ENCODE results near the gene THOC5. TPM values are rescaled to one million over a fixed set of nuclear protein-coding genes. Genes with fewer than 3 reads are reported as not detected.

THOC5 gene
- total RNA-seq, 1 experiment from 2014 or later: 42.3 TPM

DNA sequence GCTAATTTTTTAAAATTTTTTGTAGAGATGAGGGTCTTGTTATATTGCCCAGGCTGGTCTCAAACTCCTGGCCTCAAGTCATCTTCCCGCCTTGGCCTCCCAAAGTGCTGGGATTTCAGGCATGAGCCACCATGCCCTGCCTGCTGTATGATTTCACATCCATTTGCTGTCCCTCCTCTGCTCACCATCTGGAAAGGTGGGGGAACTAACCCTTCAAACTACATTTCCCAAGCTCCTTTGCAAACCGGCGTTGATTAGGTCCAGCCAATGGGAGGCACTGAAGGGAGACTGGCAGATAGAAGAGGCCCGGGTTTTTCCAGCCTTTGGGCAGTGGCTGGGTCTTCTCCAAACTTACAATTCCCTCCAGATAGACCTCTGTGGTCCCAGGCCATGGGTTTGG, 95.8 kb downstream of the THOC5 start:
- Histone ChIP-seq H3K9me3 (ENCODE audit: insufficient read depth, low read depth) (no peaks in the 10 kb centered on the region), H4K20me1 (ENCODE audit: insufficient read depth) (no peaks in the 10 kb centered on the region), H3K27me3 (ENCODE audit: insufficient read depth, low read depth) (no peaks in the 10 kb centered on the region), H3K9me2 (ENCODE audit: insufficient read depth) (no peaks in the 10 kb centered on the region), H3K4me1 (replicated peaks; ENCODE audit: insufficient read depth) (no peaks in the 10 kb centered on the region), H2AFZ (no peak overlapping the region), H3K27ac (no peak overlapping the region), H3K36me3 (ENCODE audit: low read depth) (no peaks in the 10 kb centered on the region), H3F3A (ENCODE audit: insufficient read depth, low read depth) (no peaks in the 10 kb centered on the region), H3K79me2 (ENCODE audit: low read depth) (no peaks in the 10 kb centered on the region), H3K4me3 (no peak overlapping the region), H3K4me2 (0 out of 2 replicates have a peak overlapping the region, but pooled peaks have one; percentile 6)
- intact Hi-C loops (cut with micrococcal nuclease; ENCODE audit: unreplicated experiment): no loop called here
- no TSS peak for BruUV-seq (replicated peaks)
- POLR2A ChIA-PET (ENCODE audit: unreplicated experiment): no interaction called here
- no peak for TF ChIP-seq EZH2 (IDR thresholded peaks at IDR 0.05; ENCODE audit: low read depth)
- TF ChIP-seq CTCF (conservative IDR thresholded peaks at IDR 0.05): no peak
- CTCF ChIA-PET: no interaction called here
- no peak for DNase-seq

- no peaks in the 10 kb centered on the region for H3K9me2 ChIP-seq (ENCODE audit: insufficient read depth)
- H3K36me3 ChIP-seq (ENCODE audit: low read depth): no peaks in the 10 kb centered on the region
- H3K27me3 ChIP-seq (ENCODE audit: insufficient read depth, low read depth): no peaks in the 10 kb centered on the region
- no peaks in the 10 kb centered on the region for H3F3A ChIP-seq (ENCODE audit: insufficient read depth, low read depth)
- BruUV-seq (replicated peaks): no TSS peak
- no peaks in the 10 kb centered on the region for H4K20me1 ChIP-seq (ENCODE audit: insufficient read depth)
- no peak overlapping the region for H2AFZ ChIP-seq
- intact Hi-C loops (cut with micrococcal nuclease; ENCODE audit: unreplicated experiment): no loop called here
- H3K4me3 ChIP-seq: no peak overlapping the region
- CTCF ChIA-PET: no interaction called here
- H3K27ac ChIP-seq: no peak overlapping the region
- no peak for DNase-seq
- H3K79me2 ChIP-seq (ENCODE audit: low read depth): no peaks in the 10 kb centered on the region
- no peak overlapping the region for H3K4me2 ChIP-seq
- no peaks in the 10 kb centered on the region for H3K4me1 ChIP-seq (replicated peaks; ENCODE audit: insufficient read depth)
- POLR2A ChIA-PET (ENCODE audit: unreplicated experiment): no interaction called here
- no peak for TF ChIP-seq CTCF (conservative IDR thresholded peaks at IDR 0.05)
- TF ChIP-seq EZH2 (IDR thresholded peaks at IDR 0.05; ENCODE audit: low read depth): no peak
- H3K9me3 ChIP-seq (ENCODE audit: insufficient read depth, low read depth): no peaks in the 10 kb centered on the region
Measured at GRCh38 chr22:29456211-29456671, 97.3 kb downstream of the THOC5 start.

Other genes starting within 250 kb of the THOC5 start
- 15.2 and 16.6 TPM in 2 replicates for gene GAS2L1, start 247.1 kb downstream of the THOC5 start, total RNA-seq (2021)
- not detected in 2 replicates for gene RASL10A, start 238.1 kb downstream of the THOC5 start, total RNA-seq (2021)
- gene AP1B1, start 165.2 kb downstream of the THOC5 start, total RNA-seq (2021): 43.9 and 50.8 TPM in 2 replicates
- gene RFPL1, start 115.2 kb downstream of the THOC5 start, total RNA-seq (2021): not detected in 2 replicates
- 5.1 and 6.9 TPM in 2 replicates for gene NEFH, start 73.5 kb downstream of the THOC5 start, total RNA-seq (2021)
- gene NIPSNAP1, start 27.4 kb upstream of the THOC5 start, total RNA-seq (2021): 84.9 and 100 TPM in 2 replicates
- gene NF2, start 49.9 kb upstream of the THOC5 start, total RNA-seq (2021): 58.5 and 73.2 TPM in 2 replicates
- 0.11 TPM in 1 of 2 replicates, not detected in the other for gene CABP7, start 166.2 kb upstream of the THOC5 start, total RNA-seq (2021)
- 14.2 and 15.5 TPM in 2 replicates for gene ZMAT5, start 213.2 kb upstream of the THOC5 start, total RNA-seq (2021)
- gene UQCR10, start 213.6 kb upstream of the THOC5 start, total RNA-seq (2021): 85.4 and 103 TPM in 2 replicates